ENCODE data around the gene PSMG1. TPM values are rescaled to one million over a fixed set of nuclear protein-coding genes. Genes with fewer than 3 reads are reported as not detected.

The PSMG1 gene
- total and polyA plus RNA-seq, 2 donors (not counting 1 experiment from before 2014, with no cell fraction given) = 55.5 to 62.3 TPM

DNA sequence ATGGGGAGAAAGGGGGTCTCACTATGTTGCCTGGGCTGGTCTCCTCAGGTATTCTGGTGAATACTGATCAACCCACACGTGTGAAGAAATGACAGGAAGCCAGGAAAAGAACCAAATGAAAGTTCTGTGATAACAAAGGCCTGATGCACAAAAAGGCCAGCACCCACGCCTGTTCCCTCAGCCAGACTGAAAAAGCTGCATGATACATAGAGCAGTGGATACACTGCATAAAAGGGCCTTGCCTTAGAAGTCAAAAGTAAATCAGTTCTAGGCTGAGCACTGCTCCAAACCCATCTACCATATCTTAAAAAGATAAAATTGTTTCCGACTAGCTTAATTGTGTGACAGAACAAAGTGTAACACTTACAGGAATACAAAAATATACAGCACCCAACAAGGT lies 36.9 kb upstream of the PSMG1 start:
- DNase-seq (ENCODE audit: low read depth in 2 of 2) = no peak
- H3K4me2 ChIP-seq (ENCODE audit: extremely low read depth, insufficient read depth, low read length) = no peak overlapping the region

DNA sequence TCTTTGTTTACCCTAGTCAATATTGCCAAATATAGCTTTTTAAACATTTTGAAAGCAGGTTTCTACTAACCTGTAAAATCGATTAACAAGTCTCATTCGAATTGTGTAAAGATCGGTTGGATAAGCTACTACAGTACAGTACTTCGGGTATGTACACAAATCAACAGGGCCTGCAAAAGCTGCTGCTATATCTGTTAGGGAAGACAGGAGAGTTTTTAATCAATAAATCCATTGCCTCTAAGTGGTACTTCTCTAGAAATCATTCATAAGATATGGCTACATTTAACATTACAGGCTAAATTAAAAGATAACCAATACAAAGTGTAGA lies 34.8 kb upstream of the PSMG1 start:
- no peak for TF ChIP-seq EZH2 (IDR thresholded peaks at IDR 0.05; ENCODE audit: low read length, missing control alignments)
- TF ChIP-seq, protein P1, sequence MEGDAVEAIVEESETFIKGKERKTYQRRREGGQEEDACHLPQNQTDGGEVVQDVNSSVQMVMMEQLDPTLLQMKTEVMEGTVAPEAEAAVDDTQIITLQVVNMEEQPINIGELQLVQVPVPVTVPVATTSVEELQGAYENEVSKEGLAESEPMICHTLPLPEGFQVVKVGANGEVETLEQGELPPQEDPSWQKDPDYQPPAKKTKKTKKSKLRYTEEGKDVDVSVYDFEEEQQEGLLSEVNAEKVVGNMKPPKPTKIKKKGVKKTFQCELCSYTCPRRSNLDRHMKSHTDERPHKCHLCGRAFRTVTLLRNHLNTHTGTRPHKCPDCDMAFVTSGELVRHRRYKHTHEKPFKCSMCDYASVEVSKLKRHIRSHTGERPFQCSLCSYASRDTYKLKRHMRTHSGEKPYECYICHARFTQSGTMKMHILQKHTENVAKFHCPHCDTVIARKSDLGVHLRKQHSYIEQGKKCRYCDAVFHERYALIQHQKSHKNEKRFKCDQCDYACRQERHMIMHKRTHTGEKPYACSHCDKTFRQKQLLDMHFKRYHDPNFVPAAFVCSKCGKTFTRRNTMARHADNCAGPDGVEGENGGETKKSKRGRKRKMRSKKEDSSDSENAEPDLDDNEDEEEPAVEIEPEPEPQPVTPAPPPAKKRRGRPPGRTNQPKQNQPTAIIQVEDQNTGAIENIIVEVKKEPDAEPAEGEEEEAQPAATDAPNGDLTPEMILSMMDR (conservative IDR thresholded peaks at IDR 0.05 in 1 of 2, IDR thresholded peaks at IDR 0.05 in 1 of 2; ENCODE audit: low read depth in 1 of 2, low read length in 2 of 2) = no peak
- H2AFZ ChIP-seq (ENCODE audit: low read length) = no peak overlapping the region
- H3K36me3 ChIP-seq (ENCODE audit: control insufficient read depth, insufficient read depth, low read length) = no peaks in the 10 kb centered on the region

More for the DNA sequence above, 36.9 kb upstream of the PSMG1 start:
- no peak overlapping the region for H2AFZ ChIP-seq (ENCODE audit: low read length)
- no peak overlapping the region for H3K4me3 ChIP-seq (replicated peaks in 1 of 4; ENCODE audit: control extremely low read depth in 1 of 4, insufficient read depth in 1 of 4, low read depth in 3 of 4, low read length in 4 of 4)
- no peaks in the 10 kb centered on the region for H4K20me1 ChIP-seq (ENCODE audit: control insufficient read depth, extremely low read depth, insufficient read depth, low read length)
- H3K27ac ChIP-seq (ENCODE audit: insufficient read depth, low read length) = no peak overlapping the region
- H3K4me1 ChIP-seq (ENCODE audit: control insufficient read depth, extremely low read depth, insufficient read depth, low read length) = no peaks in the 10 kb centered on the region
- TF ChIP-seq, protein P1 (conservative IDR thresholded peaks at IDR 0.05 in 1 of 2, IDR thresholded peaks at IDR 0.05 in 1 of 2; ENCODE audit: low read depth in 1 of 2, low read length in 2 of 2) = no peak
- no peak for TF ChIP-seq EZH2 (IDR thresholded peaks at IDR 0.05; ENCODE audit: low read length, missing control alignments)
- no peaks in the 10 kb centered on the region for H3K27me3 ChIP-seq (ENCODE audit: control insufficient read depth, insufficient read depth, low read length)
- no peak overlapping the region for H3K9ac ChIP-seq (ENCODE audit: insufficient read depth, low read length)
- H3K36me3 ChIP-seq (ENCODE audit: control insufficient read depth, insufficient read depth, low read length) = no peaks in the 10 kb centered on the region
- H3K79me2 ChIP-seq (ENCODE audit: control insufficient read depth, insufficient read depth, low read length) = no peaks in the 10 kb centered on the region
- no peaks in the 10 kb centered on the region for H3K9me3 ChIP-seq (ENCODE audit: control insufficient read depth, insufficient read depth, low read depth, low read length)

DNA sequence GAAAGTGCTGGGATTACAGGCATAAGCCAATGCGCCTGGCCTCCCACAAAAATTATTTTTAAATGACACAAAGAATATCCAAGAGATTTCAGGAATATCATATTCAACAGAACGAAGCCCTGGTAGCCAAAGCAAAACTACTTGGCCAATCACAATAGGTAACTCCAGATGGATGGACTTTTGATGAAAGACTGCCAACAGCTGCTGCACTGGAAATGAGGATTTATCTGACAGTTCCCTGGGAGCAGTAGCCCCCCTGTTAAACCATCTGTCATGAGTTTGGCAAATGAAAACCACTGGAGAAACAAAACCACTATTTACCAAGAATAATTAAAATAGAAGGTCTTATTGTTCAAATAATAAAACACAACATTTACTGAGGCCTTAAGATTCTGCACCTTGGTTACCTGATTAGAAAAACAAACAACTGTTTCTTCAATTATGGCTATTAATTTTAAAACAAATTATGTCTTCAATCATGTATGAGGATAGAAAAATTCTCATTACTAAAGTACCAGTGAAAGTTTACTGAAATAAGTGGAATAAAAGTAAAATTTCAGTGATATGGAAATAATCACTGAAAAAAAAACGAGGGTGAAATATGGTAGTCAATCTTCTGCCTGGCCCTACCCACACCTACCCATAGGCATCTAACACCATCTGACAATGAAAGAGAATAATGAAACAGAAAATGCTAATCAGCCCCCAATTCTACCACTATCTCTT lies 34.3 kb upstream of the PSMG1 start:
- H3K9me3 ChIP-seq (ENCODE audit: control insufficient read depth, insufficient read depth, low read depth, low read length) = no peaks in the 10 kb centered on the region
- H2AFZ ChIP-seq (ENCODE audit: low read length) = no peak overlapping the region
- no peaks in the 10 kb centered on the region for H3K4me1 ChIP-seq (ENCODE audit: control insufficient read depth, extremely low read depth, insufficient read depth, low read length)
- no peak overlapping the region for H3K4me3 ChIP-seq (replicated peaks in 1 of 4; ENCODE audit: control extremely low read depth in 1 of 4, insufficient read depth in 1 of 4, low read depth in 3 of 4, low read length in 4 of 4)
- no peak overlapping the region for H3K9ac ChIP-seq (ENCODE audit: insufficient read depth, low read length)
- no peaks in the 10 kb centered on the region for H4K20me1 ChIP-seq (ENCODE audit: control insufficient read depth, extremely low read depth, insufficient read depth, low read length)
- no peak overlapping the region for H3K4me2 ChIP-seq (ENCODE audit: extremely low read depth, insufficient read depth, low read length)
- no peak overlapping the region for H3K27ac ChIP-seq (ENCODE audit: insufficient read depth, low read length)
- H3K27me3 ChIP-seq (ENCODE audit: control insufficient read depth, insufficient read depth, low read length) = no peaks in the 10 kb centered on the region
- H3K36me3 ChIP-seq (ENCODE audit: control insufficient read depth, insufficient read depth, low read length) = no peaks in the 10 kb centered on the region
- no peaks in the 10 kb centered on the region for H3K79me2 ChIP-seq (ENCODE audit: control insufficient read depth, insufficient read depth, low read length)
- no peak for TF ChIP-seq EZH2 (IDR thresholded peaks at IDR 0.05; ENCODE audit: low read length, missing control alignments)
- TF ChIP-seq, protein P1 (conservative IDR thresholded peaks at IDR 0.05 in 1 of 2, IDR thresholded peaks at IDR 0.05 in 1 of 2; ENCODE audit: low read depth in 1 of 2, low read length in 2 of 2) = no peak
- no peak for DNase-seq (ENCODE audit: low read depth in 2 of 2)

More for the DNA sequence above, 34.8 kb upstream of the PSMG1 start:
- no peak overlapping the region for H3K27ac ChIP-seq (ENCODE audit: insufficient read depth, low read length)
- H3K4me2 ChIP-seq (ENCODE audit: extremely low read depth, insufficient read depth, low read length) = no peak overlapping the region
- H3K4me1 ChIP-seq (ENCODE audit: control insufficient read depth, extremely low read depth, insufficient read depth, low read length) = no peaks in the 10 kb centered on the region
- H3K9me3 ChIP-seq (ENCODE audit: control insufficient read depth, insufficient read depth, low read depth, low read length) = no peaks in the 10 kb centered on the region
- no peak overlapping the region for H3K9ac ChIP-seq (ENCODE audit: insufficient read depth, low read length)
- H4K20me1 ChIP-seq (ENCODE audit: control insufficient read depth, extremely low read depth, insufficient read depth, low read length) = no peaks in the 10 kb centered on the region
- DNase-seq (ENCODE audit: low read depth in 2 of 2) = no peak
- H3K79me2 ChIP-seq (ENCODE audit: control insufficient read depth, insufficient read depth, low read length) = no peaks in the 10 kb centered on the region
- no peak overlapping the region for H3K4me3 ChIP-seq (replicated peaks in 1 of 4; ENCODE audit: control extremely low read depth in 1 of 4, insufficient read depth in 1 of 4, low read depth in 3 of 4, low read length in 4 of 4)
- H3K27me3 ChIP-seq (ENCODE audit: control insufficient read depth, insufficient read depth, low read length) = no peaks in the 10 kb centered on the region
